K562 (cell line): Measurements from ENCODE around the gene TM4SF4. TPM values are rescaled to one million over a fixed set of nuclear protein-coding genes. Genes with fewer than 3 reads are reported as not detected.
A peak's percentile ranks its signal among the peaks of the same experiment; 100 is the strongest.

ENCODE experiments used
- ATAC-seq: fragments of 200-7000 bp; cut with Tn5 transposase; 3 replicates; pipeline ENCODE4 v1.9.1; 2020; ENCODE audit warnings: moderate library complexity
- BruUV-seq: library from RNA; stranded (reverse); fragments of 400-500 nt; replicated peaks from 2 replicates; lab custom pipeline; 2021; lab: Mats Ljungman, UMichigan
- CTCF ChIA-PET: fragments of 300-600 bp; formaldehyde crosslinking; extraction: SDS; loops from one replicate; lab custom pipeline; 2021; ENCODE audit warnings: low intra/inter-chr PET ratio; lab: Yijun Ruan, JAX
- POLR2A ChIA-PET: fragments of 300-600, 350-650 bp; sonication (Branson Sonifier 250); formaldehyde crosslinking; extraction: SDS; loops from one replicate; lab custom pipeline; 2021; ENCODE audit warnings: antibody characterized with exemption, inconsistent platforms; lab: Yijun Ruan, JAX
- DNase-seq, 4 experiments: peaks; one replicate each; pipeline versions ENCODE4 v3.0.0 to v3.0.0-alpha.2; 2011 to 2018; ENCODE audit warnings: low spot score in 3 of 4, mixed read lengths in 3 of 4; ENCODE audit errors: extremely low read depth in 1 of 4
- FAIRE-seq: peaks from 2 replicates; lab custom pipeline; 2011; peaks lifted over from hg19 to GRCh38; lab: Jason Lieb, UNC
- H2AFZ ChIP-seq: 2 replicates; pipeline ENCODE4 v1.6.0; 2011; ENCODE audit warnings: low read depth, low read length, control low read depth, inconsistent platforms
- H3K27ac ChIP-seq: fragments of 200-600 bp; 3 replicates; pipeline ENCODE4 v1.8.0; 2011; ENCODE audit warnings: low read depth, mild to moderate bottlenecking, control low read depth, inconsistent platforms, low read length, moderate library complexity, mixed read lengths; ENCODE audit errors: extremely low read depth
- H3K27me3 ChIP-seq, 2 experiments: fragments of 300-600 bp in 1 of 2; 2 replicates in 1 of 2; 3 replicates in 1 of 2; pipeline versions ENCODE4 v1.6.0 to v1.8.0; 2011; ENCODE audit warnings: inconsistent platforms in 2 of 2, low read length in 2 of 2, mild to moderate bottlenecking in 1 of 2, mixed read lengths in 1 of 2, moderate library complexity in 1 of 2; ENCODE audit not compliant: control insufficient read depth in 2 of 2, insufficient read depth in 2 of 2
- H3K36me3 ChIP-seq: fragments of 300-600 bp; 3 replicates; pipeline ENCODE4 v1.8.0; 2011; ENCODE audit warnings: mild to moderate bottlenecking, low read length, inconsistent platforms; ENCODE audit not compliant: control insufficient read depth, insufficient read depth
- H3K4me1 ChIP-seq, 2 experiments: fragments of 200-600 bp in 1 of 2; replicated peaks in 1 of 2; 2 replicates in 1 of 2; 3 replicates in 1 of 2; pipeline versions ENCODE4 v1.5.1 to v1.8.0; 2011; ENCODE audit warnings: inconsistent platforms in 2 of 2, low read length in 2 of 2, mild to moderate bottlenecking in 1 of 2, mixed read lengths in 1 of 2, moderate library complexity in 1 of 2; ENCODE audit not compliant: control insufficient read depth in 2 of 2, insufficient read depth in 2 of 2
- H3K4me2 ChIP-seq: 2 replicates; pipeline ENCODE4 v1.6.1; 2011; ENCODE audit warnings: low read length, control low read depth, inconsistent platforms, mixed read lengths; ENCODE audit not compliant: insufficient read depth
- H3K4me3 ChIP-seq: fragments of 200-600 bp; sonication (generic), shearing (Covaris generic); 2 replicates; pipeline ENCODE4 v1.5.1; 2016; ENCODE audit warnings: control low read depth, inconsistent platforms
- H3K79me2 ChIP-seq: fragments of 200-600 bp; 3 replicates; pipeline ENCODE4 v1.8.0; 2011; ENCODE audit warnings: low read length, inconsistent platforms; ENCODE audit not compliant: control insufficient read depth, insufficient read depth
- H3K9ac ChIP-seq, 2 experiments: 2 replicates each; pipeline versions ENCODE4 v1.6.0 to v1.6.1; 2011; ENCODE audit warnings: low read depth in 2 of 2, low read length in 2 of 2, control low read depth in 1 of 2, inconsistent platforms in 1 of 2, mild to moderate bottlenecking in 1 of 2, mixed read lengths in 1 of 2; ENCODE audit not compliant: insufficient read depth in 1 of 2
- H3K9me1 ChIP-seq: one replicate; pipeline ENCODE4 v1.6.0; 2011; ENCODE audit warnings: inconsistent platforms, mild to moderate bottlenecking, low read length, moderate library complexity; ENCODE audit not compliant: control insufficient read depth, insufficient read depth
- H3K9me3 ChIP-seq: replicated peaks from 2 replicates; pipeline ENCODE4 v1.5.1; 2011; ENCODE audit warnings: low read depth, low read length, inconsistent platforms; ENCODE audit not compliant: control insufficient read depth, insufficient read depth
- H4K20me1 ChIP-seq: replicated peaks from 2 replicates; pipeline ENCODE4 v1.6.1; 2011; ENCODE audit warnings: low read length, inconsistent platforms, mixed read lengths; ENCODE audit not compliant: control insufficient read depth, insufficient read depth
- ERF ChIP-seq: fragments of 450-650 bp; formaldehyde crosslinking; IDR thresholded peaks from 2 replicates; pipeline ENCODE4 v1.4.0; 2020; ENCODE audit warnings: mild to moderate bottlenecking, mixed read lengths
- NR4A1 ChIP-seq, 2 experiments: fragments of 250-450 bp in 1 of 2; fragments of 450-650 bp in 1 of 2; sonication (Bioruptor Pico) in 1 of 2; IDR thresholded peaks; 2 replicates each; pipeline versions ENCODE4 v1.4.0 to v1.6.1; 2016 to 2020; ENCODE audit warnings: mild to moderate bottlenecking in 2 of 2, missing compliant biosample characterization in 1 of 2, missing genetic modification characterization in 1 of 2, moderate library complexity in 1 of 2
- POLR3A ChIP-seq: IDR thresholded peaks from 2 replicates; pipeline ENCODE4 v1.6.1; 2011; ENCODE audit warnings: borderline replicate concordance, mild to moderate bottlenecking, moderate library complexity; ENCODE audit not compliant: insufficient read length, insufficient read depth; ENCODE audit errors: extremely low read depth
- RBM25 ChIP-seq: fragments of 200-400 bp; formaldehyde crosslinking; IDR thresholded peaks from 2 replicates; pipeline ENCODE4 v1.6.1; 2018; ENCODE audit warnings: low read length, low read depth, moderate library complexity; ENCODE audit not compliant: severe bottlenecking
- ZNF12 ChIP-seq: sonication (generic); formaldehyde crosslinking; IDR thresholded peaks from 2 replicates; pipeline ENCODE4 v1.4.0; 2020; ENCODE audit warnings: mild to moderate bottlenecking, missing genetic modification reagents
- ZNF449 ChIP-seq: fragments of 250-450 bp; sonication (Bioruptor Pico); IDR thresholded peaks from 2 replicates; pipeline ENCODE4 v1.8.0; 2022; ENCODE audit warnings: moderate library complexity, mild to moderate bottlenecking, inconsistent platforms
- WGBS: fragments of 100-300 bp; shearing (Covaris generic); methylation state at CpG from one replicate; pipeline ENCODE4 v1.1.6; 2016; ENCODE audit warnings: low coverage, mixed read lengths; ENCODE audit not compliant: insufficient coverage; ENCODE audit errors: missing lambda C conversion rate; 5-methylcytosine and 5-hydroxymethylcytosine counted together
- in situ Hi-C: fragments of 300-500 bp; cut with MboI; formaldehyde crosslinking; loops from 4 replicates; pipeline ENCODE4 v1.15.0; 2018; ENCODE audit warnings: inconsistent platforms, mixed read lengths
- intact Hi-C: fragments of 100-400 bp; cut with micrococcal nuclease; formaldehyde crosslinking; loops from 2 replicates; pipeline ENCODE4 v1.14.2; 2022
- polyA plus RNA-seq, 8 experiments: library from polyadenylated mRNA; depleted of rRNA in 4 of 8; stranded (reverse) in 5 of 8; unstranded in 3 of 8; fragments of >200 nt; fragmentation: Nextera tagmentation in 2 of 8; fragmentation: Illumina TruSeq in 1 of 8; extraction: Ambion mirVana in 2 of 8; extraction: Trizol in 1 of 8; gene quantifications; 2 replicates each; pipeline versions ENCODE4 v1.2.1 to v1.2.3, GENCODE V29; 2011 to 2014; ENCODE audit warnings: inconsistent platforms in 1 of 8, missing spikeins in 1 of 8
- total RNA-seq, 7 experiments: library from RNA; depleted of rRNA in 6 of 7; stranded (reverse); fragments of >200 nt in 6 of 7; fragmentation: Illumina TruSeq in 2 of 7; extraction: Trizol in 2 of 7; gene quantifications; 2 replicates each; pipeline versions ENCODE4 v1.2.1 to v1.2.3, GENCODE V29; 2011 to 2021; ENCODE audit warnings: low replicate concordance in 1 of 7

Gene TM4SF4
- total and polyA plus RNA-seq, 9 of the 15 experiments (the other 6 are each of a cell fraction or from before 2014, with no cell fraction given), result 0.31 TPM; not detected in 8

- H3K4me3 ChIP-seq, result no peak overlapping the region
- intact Hi-C loops, result no loop called here
- H3K4me2 ChIP-seq, result no peak overlapping the region
- CTCF ChIA-PET, result interaction anchor here (0.6 kb wide), 1 partner anchor 632 kb away, joined by 3 read pairs; no protein-coding TSS in a partner anchor
- H3K9me3 ChIP-seq, result no peaks in the 10 kb centered on the region
- POLR2A ChIA-PET, result interaction anchor here (0.7 kb wide), 1 partner anchor 270 kb away, joined by 4 read pairs; no protein-coding TSS in a partner anchor
- peaks cover 0 to 3% of the 10 kb centered on the region in 2 experiments; a peak in 1 of 5 replicates for H3K27me3 ChIP-seq
- in situ Hi-C loops, result loop anchor here (25.0 kb wide), 1 partner anchor 528 kb away; no protein-coding TSS in a partner anchor
- no peak overlapping the region for H3K27ac ChIP-seq
- no peaks in the 10 kb centered on the region for H3K79me2 ChIP-seq
- FAIRE-seq (no peak), ATAC-seq (no peak), DNase-seq (no peak)
- TF ChIP-seq ERF (no peak), ZNF12 (CRISPR knock-in tag) (peak; percentile 43; the same call in 1 of the 2 replicates)
- no peak overlapping the region for H3K9ac ChIP-seq
- no peak overlapping the region for H2AFZ ChIP-seq
- no peaks in the 10 kb centered on the region for H3K9me1 ChIP-seq
- no peaks in the 10 kb centered on the region; the same call in 1 of the 2 replicates for H4K20me1 ChIP-seq
- H3K36me3 ChIP-seq, result no peaks in the 10 kb centered on the region
- BruUV-seq, result no TSS peak
- H3K4me1 ChIP-seq, result no peaks in the 10 kb centered on the region
These were observed 15.9 kb downstream of the TM4SF4 start for GRCh38 chr3:149490260-149490971.

- peaks cover 0 to 8% of the 10 kb centered on the region in 2 experiments; a peak in 2 of 5 replicates for H3K27me3 ChIP-seq
- BruUV-seq, result no TSS peak
- no peaks in the 10 kb centered on the region for H3K36me3 ChIP-seq
- no peaks in the 10 kb centered on the region; the same call in 1 of the 2 replicates for H4K20me1 ChIP-seq
- FAIRE-seq (no peak), DNase-seq (no peak), ATAC-seq (no peak)
- no peak overlapping the region for H3K4me2 ChIP-seq
- in situ Hi-C loops (loop anchor here (25.0 kb wide), 1 partner anchor 531 kb away; no protein-coding TSS in a partner anchor), intact Hi-C loops (no loop called here)
- H3K9me1 ChIP-seq, result no peaks in the 10 kb centered on the region
- no peaks in the 10 kb centered on the region for H3K4me1 ChIP-seq
- no peak overlapping the region for H2AFZ ChIP-seq
- no peaks in the 10 kb centered on the region for H3K9me3 ChIP-seq
- TF ChIP-seq ZNF449 (CRISPR knock-in tag) (no peak), POLR3A (no peak), NR4A1 (CRISPR knock-in tag; IDR thresholded peaks at IDR 0.05) (no peak), NR4A1 (tag; IDR thresholded peaks at IDR 0.05) (no peak), RBM25 (peak; percentile 56)
- H3K27ac ChIP-seq, result no peak overlapping the region
- WGBS, result 1% methylated on average over 8 of the region's 8 CpGs
- H3K79me2 ChIP-seq, result no peaks in the 10 kb centered on the region
- ChIA-PET POLR2A (no interaction called here), CTCF (interaction anchor here (1.2 kb wide), 1 partner anchor 278 kb away, joined by 3 read pairs; no protein-coding TSS in a partner anchor)
- no peak overlapping the region for H3K9ac ChIP-seq
- H3K4me3 ChIP-seq, result no peak overlapping the region
These were observed 19.0 kb downstream of the TM4SF4 start for GRCh38 chr3:149493315-149494021.
